K562 (cell line): ENCODE results near the gene LY6G6F. TPM values are rescaled to one million over a fixed set of nuclear protein-coding genes. Genes with fewer than 3 reads are reported as not detected.

Source experiments
- BHLHE40 ChIP-seq: IDR thresholded peaks from 2 replicates; pipeline ENCODE4 v1.6.1; 2011; ENCODE audit warnings: low read length, improper control_type of control experiment
- CBX8 ChIP-seq: fragments of 200-600 bp; sonication (generic); IDR thresholded peaks from 2 replicates; pipeline ENCODE4 v1.6.1; 2012; ENCODE audit warnings: borderline replicate concordance, mixed run types, low read depth, mild to moderate bottlenecking, moderate library complexity, mixed read lengths, low read length, control low read depth, inconsistent platforms; ENCODE audit not compliant: poor library complexity, severe bottlenecking; ENCODE audit errors: extremely low read depth
- DPF2 ChIP-seq: fragments of 450-650 bp; IDR thresholded peaks from 2 replicates; pipeline ENCODE4 v1.6.1; 2016
- NEUROD1 ChIP-seq: fragments of 150-350 bp; IDR thresholded peaks from 2 replicates; pipeline ENCODE4 v1.6.1; 2014; ENCODE audit warnings: borderline replicate concordance, low read length, low read depth; ENCODE audit not compliant: partially characterized antibody
- POLR2A ChIP-seq: fragments of 450-650 bp; conservative IDR thresholded peaks from 2 replicates; pipeline ENCODE4 v1.6.1; 2016
- RFX5 ChIP-seq: IDR thresholded peaks from 2 replicates; pipeline ENCODE4 v1.6.1; 2011; ENCODE audit warnings: low read depth, mild to moderate bottlenecking, improper control_type of control experiment, low read length
- SMARCA5 ChIP-seq: fragments of 450-650 bp; IDR thresholded peaks from 2 replicates; pipeline ENCODE4 v1.6.1; 2016
- SP2 ChIP-seq: IDR thresholded peaks from 2 replicates; pipeline ENCODE4 v1.6.1; 2011; ENCODE audit warnings: mild to moderate bottlenecking, low read depth, low read length, moderate library complexity; ENCODE audit not compliant: poor library complexity, severe bottlenecking; ENCODE audit errors: extremely low read depth
- U2AF1 ChIP-seq: fragments of 200-400 bp; formaldehyde crosslinking; optimal IDR thresholded peaks from 2 replicates; pipeline ENCODE3; 2017; ENCODE audit warnings: mild to moderate bottlenecking, low read depth, low read length, moderate library complexity
- ZBTB40 ChIP-seq, 2 experiments: fragments of 450-650 bp in 1 of 2; sonication (generic) in 1 of 2; formaldehyde crosslinking in 1 of 2; IDR thresholded peaks; 2 replicates each; pipeline versions ENCODE4 v1.7.1 to v1.9.0; 2016 to 2022; ENCODE audit warnings: inconsistent platforms in 1 of 2, mild to moderate bottlenecking in 1 of 2, missing genetic modification reagents in 1 of 2
- polyA plus RNA-seq, 8 experiments: library from polyadenylated mRNA; depleted of rRNA in 4 of 8; stranded (reverse) in 5 of 8; unstranded in 3 of 8; fragments of >200 nt; fragmentation: Nextera tagmentation in 2 of 8; fragmentation: Illumina TruSeq in 1 of 8; extraction: Ambion mirVana in 2 of 8; extraction: Trizol in 1 of 8; gene quantifications; 2 replicates each; pipeline versions ENCODE4 v1.2.1 to v1.2.3, GENCODE V29; 2011 to 2014; ENCODE audit warnings: inconsistent platforms in 1 of 8, missing spikeins in 1 of 8
- total RNA-seq, 7 experiments: library from RNA; depleted of rRNA in 6 of 7; stranded (reverse); fragments of >200 nt in 6 of 7; fragmentation: Illumina TruSeq in 2 of 7; extraction: Trizol in 2 of 7; gene quantifications; 2 replicates each; pipeline versions ENCODE4 v1.2.1 to v1.2.3, GENCODE V29; 2011 to 2021; ENCODE audit warnings: low replicate concordance in 1 of 7

The LY6G6F gene
- total and polyA plus RNA-seq, 9 of the 15 experiments (the other 6 are each of a cell fraction or from before 2014, with no cell fraction given): 0.14 to 0.50 (median 0.28) TPM; not detected in 2

GRCh38 chr6:31739639-31740396 is 33.2 kb downstream of the LY6G6F start, which contains the start of gene MSH5 (continued):
- no peak for TF ChIP-seq ZBTB40 (IDR thresholded peaks at IDR 0.05)
- TF ChIP-seq ZBTB40 (CRISPR knock-in tag; IDR thresholded peaks at IDR 0.05): no peak
- TF ChIP-seq DPF2: no peak
- no peak for TF ChIP-seq U2AF1
- peak; percentile 98 for TF ChIP-seq BHLHE40
- TF ChIP-seq NEUROD1: peak; percentile 98
- peak; percentile 88 for TF ChIP-seq SP2
- no peak for TF ChIP-seq CBX8
- peak; percentile 59; the same call in 1 of the 2 replicates for TF ChIP-seq RFX5
- TF ChIP-seq POLR2A: peak; percentile 96
- no peak for TF ChIP-seq SMARCA5
